ENCODE measurements around the gene SPATA9. TPM values are rescaled to one million over a fixed set of nuclear protein-coding genes. Genes with fewer than 3 reads are reported as not detected.
A peak's percentile ranks its signal among the peaks of the same experiment; 100 is the strongest.

Gene SPATA9
- under 1 TPM in 2 of 9 donors, not detected in 7; 0.79 to 0.99 TPM for total RNA-seq
- under 1 TPM; 0.17 to 0.27 TPM for polyA plus RNA-seq
- long read RNA-seq, donor 1 = 0 reads
- long read RNA-seq, donor 2 = 0 reads
- long read RNA-seq, donor 3 = 0 reads

- Histone ChIP-seq H3K27ac (no peak within 1 kb of the TSS), H3K4me3 (no peak within 1 kb of the TSS), H3K4me1 (peaks cover 0 to 3% (median 0%) of the 10 kb centered on the region in 12 donors), H3K9me3 (no peaks in the 10 kb centered on the region), H3K36me3 (no peaks in the 10 kb centered on the region), H3K27me3 (no peaks in the 10 kb centered on the region)
- TF ChIP-seq CTCF (IDR thresholded peaks at IDR 0.05) (no peak), POLR2A (IDR thresholded peaks at IDR 0.05) (no peak)
- intact Hi-C loops (cut with DNase I) = no loop called here
- DNase-seq = no peak
- 76 to 82% (median 81%) methylated on average over 1 of the region's 1 CpG for WGBS, 4 donors
- ATAC-seq = no peak
Observed at GRCh38 chr5:95682891-95683290, at the start of gene SPATA9. Gene SPATA9, minus strand, starts transcription at chr5:95682991. Its CDS starts 137 bp downstream, at chr5:95682854.

GRCh38 chr5:95731571-95732554, 49.1 kb upstream of the SPATA9 start:
- no peaks in the 10 kb centered on the region for H3K9me3 ChIP-seq
- DNase-seq (peak; percentile 44 to 82 (median 52)), ATAC-seq (peak; percentile 19 to 53 (median 37))
- TF ChIP-seq CTCF (IDR thresholded peaks at IDR 0.05) (no peak), POLR2A (IDR thresholded peaks at IDR 0.05) (no peak)
- H3K4me1 ChIP-seq = peaks cover 0 to 70% (median 37%) of the 10 kb centered on the region in 12 donors
- H3K36me3 ChIP-seq = peaks cover 0 to 8% (median 0%) of the 10 kb centered on the region in 9 donors
- H3K4me3 ChIP-seq = peak overlapping the region; percentile 62 to 96 (median 76)
- no peaks in the 10 kb centered on the region for H3K27me3 ChIP-seq
- peak overlapping the region; percentile 84 to 98 (median 94) for H3K27ac ChIP-seq
- intact Hi-C loops (cut with DNase I) = loop anchor here in 8 of 10 donors (1.0 to 5.0 kb wide), 8 partner anchors 40 to 115 kb away; partner anchors contain the start of gene RFESD (in 6 of the 8)
- WGBS, 4 donors = 2 to 5% (median 2%) methylated on average over 30 to 64 of the region's 64 CpGs

GRCh38 chr5:95730730-95731570, 48.2 kb upstream of the SPATA9 start, which contains the start of gene RHOBTB3:
Gene RHOBTB3, plus strand, starts transcription at chr5:95731336. Its CDS starts 347 bp downstream, at chr5:95731683.
- peak in 1 of 2 donors; percentile 74 for TF ChIP-seq POLR2A (IDR thresholded peaks at IDR 0.05)
- TF ChIP-seq CTCF (IDR thresholded peaks at IDR 0.05) = peak in 3 of 12 donors; percentile 17 to 22 (median 20)
- 0 to 1% (median 1%) methylated on average over 53 to 78 of the region's 78 CpGs for WGBS, 4 donors
- H3K4me1 ChIP-seq = peaks cover 0 to 71% (median 40%) of the 10 kb centered on the region in 12 donors
- peak within 1 kb of the TSS; percentile 84 to 98 (median 94) for H3K27ac ChIP-seq
- H3K4me3 ChIP-seq = peak within 1 kb of the TSS; percentile 62 to 96 (median 76)
- H3K36me3 ChIP-seq = peaks cover 0 to 3% (median 0%) of the 10 kb centered on the region in 9 donors
- intact Hi-C loops (cut with DNase I) = loop anchor here in 8 of 10 donors (1.0 to 5.0 kb wide), 7 partner anchors 41 to 116 kb away; partner anchors contain the start of gene RFESD (in 6 of the 8)
- no peaks in the 10 kb centered on the region for H3K27me3 ChIP-seq
- DNase-seq (peak; percentile 90 to 95 (median 92)), ATAC-seq (peak; percentile 50 to 88 (median 79))
- no peaks in the 10 kb centered on the region for H3K9me3 ChIP-seq
